Measurements from ENCODE around the gene SFXN2.
A peak's percentile ranks its signal among the peaks of the same experiment; 100 is the strongest.
"Not testable (repeated sequence)": the region's sequence is repeated elsewhere in the genome, so short reads cannot be mapped to it uniquely, and the experiment has no call there.

Gene SFXN2

DNA sequence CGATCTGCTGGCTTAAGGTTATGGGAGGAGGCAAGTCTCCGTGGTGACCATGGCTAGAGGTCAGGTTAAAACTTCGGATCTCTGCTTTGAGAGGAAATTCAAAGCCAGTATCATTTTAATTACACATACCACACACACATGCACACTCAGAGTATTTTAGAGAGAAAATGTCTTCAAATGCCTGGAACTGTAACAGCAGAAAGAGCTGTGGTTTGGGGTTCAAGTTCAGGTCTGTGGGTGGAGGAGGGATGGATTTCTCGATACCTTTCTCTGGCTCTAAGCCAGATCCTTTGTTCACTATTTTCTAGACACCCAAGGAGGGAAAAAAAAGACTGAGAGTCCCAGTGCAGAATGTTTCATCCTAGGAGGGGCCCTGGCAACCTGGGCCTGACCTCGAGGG is 32.7 kb upstream of the SFXN2 start:
- DNase-seq = no peak

DNA sequence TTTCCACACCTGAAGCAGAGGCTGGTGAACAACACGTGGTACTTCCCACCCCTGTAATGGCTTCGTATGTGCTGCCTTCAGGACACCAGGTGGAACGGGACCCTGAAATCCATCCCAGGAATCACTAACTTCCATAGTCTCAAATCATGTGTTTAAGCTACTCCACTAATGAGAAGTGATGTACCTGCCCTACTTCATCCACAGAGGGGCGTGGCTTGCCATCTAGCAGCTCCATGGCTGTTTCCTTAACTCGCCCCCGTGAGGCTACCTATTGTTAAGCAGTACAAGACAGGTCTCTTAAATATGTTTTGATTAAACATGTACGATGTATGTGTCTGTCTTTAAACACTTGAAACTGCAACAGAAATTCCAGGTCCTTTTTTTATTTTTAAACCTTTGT is 32.0 kb upstream of the SFXN2 start:
- DNase-seq = no peak

DNA sequence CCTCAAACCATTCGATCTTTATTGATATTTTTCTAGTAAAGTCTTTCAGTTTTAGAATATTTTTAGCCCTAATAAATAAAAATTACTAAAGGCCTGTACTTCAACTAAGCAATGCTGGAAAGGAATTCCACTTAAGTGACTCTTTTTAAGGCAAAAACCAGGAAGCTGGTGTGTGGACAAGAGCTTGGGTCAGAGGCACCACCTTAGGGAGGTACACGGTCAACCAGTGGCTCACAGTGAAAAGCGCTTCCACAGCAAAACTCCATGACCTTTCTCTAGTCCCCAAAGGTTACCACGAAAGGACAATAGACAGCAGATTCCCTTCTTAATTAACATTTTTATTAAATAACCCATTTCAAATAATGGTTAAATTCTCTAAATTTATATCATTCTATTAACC is 31.5 kb upstream of the SFXN2 start:
- DNase-seq = no peak

DNA sequence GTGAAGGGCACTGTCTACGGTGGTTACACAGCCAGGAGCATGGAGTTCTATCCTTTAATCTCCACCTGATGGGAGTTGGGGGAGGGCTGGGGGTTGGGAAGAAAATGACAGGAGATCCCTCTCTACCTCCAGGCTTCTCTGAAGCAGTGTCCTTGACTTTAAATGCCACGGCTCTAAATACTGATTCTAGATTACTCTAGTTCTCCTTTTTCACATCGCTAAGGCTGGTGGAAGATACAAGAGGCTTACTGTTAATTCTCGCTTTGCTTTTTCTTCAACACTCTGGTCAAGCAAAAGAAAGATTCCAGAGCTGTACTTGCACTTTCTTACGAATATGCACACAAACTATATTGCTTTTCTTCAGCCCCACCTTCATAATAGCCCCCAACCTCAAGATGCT is 30.7 kb upstream of the SFXN2 start:
- no peak for DNase-seq

DNA sequence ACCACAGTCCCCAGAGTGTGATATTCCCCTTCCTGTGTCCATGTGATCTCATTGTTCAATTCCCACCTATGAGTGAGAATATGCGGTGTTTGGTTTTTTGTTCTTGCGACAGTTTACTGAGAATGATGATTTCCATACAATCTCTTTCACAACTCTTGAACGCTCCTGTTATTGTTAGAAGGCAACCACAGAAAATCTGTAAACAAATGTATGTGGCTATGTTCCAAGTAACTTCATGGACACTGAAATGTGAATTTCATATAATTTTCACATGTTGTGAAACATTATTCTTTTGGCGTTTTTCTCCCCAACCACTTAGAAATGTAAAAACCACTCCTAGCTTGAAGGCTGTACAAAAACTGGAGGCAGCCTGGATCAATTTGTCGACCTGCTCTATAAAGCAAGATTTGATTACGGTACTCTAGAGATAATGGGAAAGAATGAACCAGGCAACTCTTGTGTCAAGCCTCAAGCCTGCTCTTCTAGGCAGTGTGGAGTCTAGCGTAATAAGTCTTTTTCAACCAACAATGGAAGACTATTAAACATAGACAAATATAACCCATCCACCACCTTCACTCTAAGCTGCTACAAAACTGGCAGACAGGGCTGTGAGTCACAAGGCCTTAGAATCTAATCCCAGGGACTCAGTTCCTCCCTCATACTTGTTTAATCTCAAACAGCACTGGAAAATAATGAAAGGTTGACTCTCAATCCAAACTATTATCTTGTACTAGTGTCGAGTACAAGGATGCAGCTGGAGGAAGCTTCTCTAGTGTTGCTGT is 23.0 kb upstream of the SFXN2 start:
- no peak for DNase-seq

DNA sequence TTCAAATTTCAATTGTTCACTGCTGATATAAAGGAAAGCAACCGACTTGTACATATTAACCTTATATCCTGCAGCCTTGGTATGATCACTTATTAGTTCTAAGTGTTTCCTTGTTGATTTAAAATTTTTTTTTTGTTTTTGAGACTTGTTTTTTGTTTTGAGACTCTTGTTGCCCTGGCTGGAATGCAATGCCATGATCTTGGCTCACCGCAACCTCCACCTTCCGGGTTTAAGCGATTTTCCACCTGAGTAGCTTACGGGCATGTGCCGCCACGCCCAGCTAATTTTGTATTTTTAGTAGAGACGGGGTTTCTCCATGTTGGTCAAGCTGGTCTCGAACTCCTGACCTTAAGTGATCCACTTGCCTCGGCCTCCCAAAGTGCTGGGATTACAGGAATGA is 19.0 kb upstream of the SFXN2 start:
- not testable (repeated sequence) for DNase-seq

DNA sequence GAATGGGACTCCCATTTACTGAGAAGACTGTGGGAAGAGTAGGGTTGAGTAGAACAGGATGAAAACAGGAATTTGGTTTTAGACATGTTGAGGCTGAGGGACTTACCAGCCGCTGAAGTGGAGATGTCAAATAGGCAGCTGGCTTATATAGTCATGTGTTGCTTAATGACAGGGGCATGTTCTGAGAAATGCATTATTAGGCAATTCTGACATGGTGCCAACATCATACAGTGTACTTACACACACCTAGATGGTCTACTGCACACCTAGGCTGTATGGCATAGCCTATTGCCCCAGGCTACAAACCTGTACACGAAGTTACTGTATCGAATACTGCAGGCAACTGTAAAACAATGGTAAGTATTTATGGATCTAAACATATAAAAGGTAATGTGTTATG is 17.7 kb upstream of the SFXN2 start:
- no peak for DNase-seq

DNA sequence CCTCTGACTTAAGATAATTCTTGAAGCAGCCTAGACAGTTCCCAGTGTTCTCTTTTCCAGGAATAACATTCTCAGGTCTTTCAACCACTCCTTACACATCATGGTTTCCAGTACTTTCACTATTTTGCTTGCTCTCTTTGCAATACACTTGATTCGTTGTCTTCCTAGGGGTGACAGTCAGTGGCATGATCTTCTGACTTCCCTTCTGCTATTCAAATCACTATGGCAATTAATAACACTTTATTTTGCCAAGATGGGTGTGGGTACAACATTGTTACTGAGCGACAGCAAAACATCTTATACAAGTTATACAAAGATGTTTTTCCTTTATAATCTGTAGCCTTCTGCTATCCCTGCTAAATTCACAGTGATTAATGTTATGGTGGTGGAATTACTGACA is 15.5 kb upstream of the SFXN2 start:
- no peak for DNase-seq

DNA sequence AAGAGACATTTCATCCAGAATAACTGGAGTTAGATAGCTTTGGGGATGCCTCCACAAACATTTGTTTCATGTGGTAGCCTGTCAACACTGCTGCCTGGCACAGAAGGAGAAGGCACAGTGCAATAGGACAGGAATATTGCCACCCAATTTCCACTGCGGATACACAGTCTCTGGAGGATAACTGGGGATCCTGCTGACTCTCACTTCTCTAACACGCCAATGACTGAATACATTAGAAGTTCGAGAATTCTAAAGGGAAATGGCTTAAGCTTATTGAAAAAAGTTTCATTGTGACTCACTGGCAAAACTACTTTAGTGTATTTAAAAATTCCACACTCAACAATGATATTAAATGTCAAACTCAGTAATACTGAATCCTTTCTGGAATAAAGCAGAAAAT is 13.2 kb upstream of the SFXN2 start:
- DNase-seq = no peak

DNA sequence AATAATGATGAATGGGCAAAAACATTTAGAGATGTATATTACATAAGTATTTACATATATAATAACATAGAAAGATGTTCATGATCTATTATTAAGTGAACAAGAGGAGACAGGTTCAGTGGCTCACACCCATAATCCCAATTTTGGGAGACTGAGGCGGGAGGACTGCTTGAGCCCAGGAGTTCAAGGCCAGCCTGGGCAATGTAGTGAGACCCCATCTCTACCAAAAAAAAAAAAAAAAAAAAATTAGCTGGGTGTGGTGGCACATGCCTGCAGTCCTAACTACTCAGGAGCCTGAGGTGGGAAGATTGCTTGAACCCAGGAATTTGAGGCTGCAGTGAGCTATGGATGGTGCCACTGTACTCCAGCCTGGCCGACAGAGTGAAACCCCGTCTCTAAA is 12.6 kb upstream of the SFXN2 start:
- DNase-seq = no peak

DNA sequence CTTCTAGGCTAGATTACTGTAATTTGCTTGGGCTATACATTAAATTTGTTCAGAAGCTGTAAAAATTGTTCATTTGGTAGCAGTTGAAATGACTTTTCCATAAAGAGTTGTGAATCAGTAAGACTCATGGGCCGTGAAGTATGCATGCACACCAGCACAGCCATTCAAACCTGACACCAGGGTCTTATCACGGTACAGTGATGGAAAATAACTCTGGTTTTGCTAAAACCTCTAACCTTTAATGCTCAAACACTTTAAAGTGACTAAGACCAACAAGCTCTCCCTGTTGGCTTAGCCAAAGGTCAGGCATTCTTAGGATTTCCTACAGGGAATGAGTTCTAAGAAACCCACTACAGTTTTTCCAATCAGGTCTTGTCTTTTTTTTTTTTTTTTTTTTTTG is 11.7 kb upstream of the SFXN2 start:
- no peak for DNase-seq

DNA sequence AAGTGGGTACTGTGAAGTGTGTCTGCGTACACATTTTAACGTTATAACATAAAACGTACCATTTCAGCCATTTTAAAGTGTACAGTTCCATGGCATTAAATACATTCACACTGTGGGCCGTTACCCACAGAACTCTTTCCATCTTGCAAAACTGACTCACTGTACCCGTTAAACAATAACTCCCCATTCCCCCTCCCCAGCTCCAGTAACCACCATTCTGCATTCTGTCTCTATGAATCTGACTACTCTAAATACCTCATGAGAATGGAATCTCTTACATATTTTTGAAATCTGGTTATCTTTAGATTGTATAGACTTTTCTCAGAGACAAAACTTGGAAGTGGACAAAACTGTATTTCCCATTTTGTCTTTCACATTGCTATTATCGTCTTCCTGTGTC is 9.5 kb upstream of the SFXN2 start:
- no peak for DNase-seq

DNA sequence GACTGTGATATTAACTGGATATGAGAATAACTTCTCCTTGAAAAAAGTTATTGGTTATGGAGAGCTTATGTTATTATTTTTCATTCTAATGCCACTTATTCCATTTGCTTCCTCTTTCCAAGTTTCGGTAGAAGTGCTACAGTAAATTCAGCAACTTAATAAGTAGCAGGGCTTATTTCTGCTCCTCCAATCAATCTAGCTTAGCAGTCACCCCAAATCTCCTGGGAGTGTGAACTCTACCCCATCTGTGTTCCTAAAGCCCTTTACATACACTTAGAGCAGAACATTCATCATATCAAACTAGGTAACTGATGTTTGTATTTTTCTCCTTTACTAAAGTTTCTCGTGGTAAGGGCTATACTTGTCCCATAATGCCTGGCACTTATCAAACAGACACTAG is 8.9 kb upstream of the SFXN2 start:
- no peak for DNase-seq

DNA sequence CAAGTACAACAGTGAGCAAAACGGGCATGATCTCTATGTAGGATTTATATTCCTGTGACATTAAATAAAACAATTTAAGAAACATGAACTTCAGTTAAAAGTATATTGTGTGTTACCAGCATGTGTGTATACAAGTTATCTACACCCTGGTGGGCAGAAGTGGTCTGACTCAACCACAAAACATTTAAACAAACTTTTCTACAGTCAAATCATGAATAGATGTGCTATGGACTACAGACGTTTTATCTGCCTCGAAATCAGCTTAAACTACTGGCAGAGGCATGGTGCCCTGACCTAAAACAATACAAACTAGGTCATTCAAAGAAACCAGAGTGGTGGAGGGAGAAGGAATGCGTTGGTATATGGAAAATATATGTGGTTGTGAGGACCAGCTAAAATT is 3.8 kb upstream of the SFXN2 start:
- DNase-seq = peak in 1 of 5 donors; percentile 48

DNA sequence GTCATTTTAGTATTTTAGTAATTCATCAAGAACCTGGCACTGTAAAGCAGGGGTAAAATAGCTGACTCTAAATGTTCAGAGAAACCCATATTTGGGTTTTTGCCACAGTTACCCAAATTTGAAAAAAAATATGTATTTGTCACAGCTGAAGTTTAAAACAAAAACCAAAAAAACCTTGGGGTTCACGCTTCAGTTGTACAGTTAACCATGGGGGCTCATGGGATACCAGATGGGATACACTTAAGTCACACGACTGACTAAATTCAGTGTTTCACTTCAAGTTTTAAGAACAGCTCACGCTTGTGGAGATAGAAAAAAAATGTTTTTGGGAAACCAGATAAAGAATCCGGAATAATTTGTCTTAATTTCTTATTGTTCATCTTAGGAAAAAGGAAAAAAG is 2.3 kb upstream of the SFXN2 start:
- no peak for DNase-seq

DNA sequence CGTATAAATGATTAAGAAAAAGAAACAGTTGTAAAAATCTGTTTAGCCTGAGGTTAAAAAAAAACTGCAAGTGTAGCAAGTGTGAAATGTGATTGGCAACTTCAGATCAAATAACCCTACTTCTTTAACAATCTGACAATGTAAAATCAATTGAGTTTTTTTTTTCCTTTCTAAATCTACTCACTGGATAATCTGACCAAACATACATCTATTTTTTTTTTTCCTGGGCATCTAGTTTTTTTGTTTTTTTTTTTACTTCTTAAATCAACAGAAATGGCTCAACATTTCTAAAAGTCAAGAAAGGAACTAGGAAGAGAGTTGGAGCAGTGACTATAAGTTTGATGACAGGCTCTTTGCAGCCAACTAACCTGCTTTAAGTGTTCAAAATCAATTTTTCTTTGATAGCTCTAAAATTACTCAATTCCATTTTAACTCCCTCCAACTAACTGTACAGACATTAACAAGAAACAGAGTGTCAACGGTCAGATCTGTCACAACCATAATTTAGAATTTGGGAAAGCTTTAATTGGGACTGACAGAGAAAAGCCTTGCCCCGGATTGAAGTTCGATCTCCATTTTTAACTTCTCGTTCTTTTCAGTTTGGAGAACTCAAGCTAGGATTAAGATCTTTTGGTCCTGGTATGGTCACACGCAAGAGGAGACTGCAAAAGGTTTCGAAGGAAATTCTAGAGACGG is 1.4 kb upstream of the SFXN2 start:
- no peak for DNase-seq

DNA sequence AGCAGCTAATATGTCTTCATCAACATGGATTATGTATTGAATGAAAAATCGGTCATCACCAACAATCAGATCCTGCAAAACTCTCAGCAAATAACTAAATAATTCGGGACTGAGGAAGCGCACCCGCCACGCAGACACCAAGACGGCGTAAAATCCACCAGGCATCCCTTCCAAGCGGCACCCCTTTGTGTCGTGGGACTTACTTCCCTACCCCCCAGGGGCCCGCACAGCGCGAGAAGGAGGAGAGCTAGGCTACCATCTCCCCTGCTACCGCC is 960 bp upstream of the SFXN2 start:
- DNase-seq = no peak

DNA sequence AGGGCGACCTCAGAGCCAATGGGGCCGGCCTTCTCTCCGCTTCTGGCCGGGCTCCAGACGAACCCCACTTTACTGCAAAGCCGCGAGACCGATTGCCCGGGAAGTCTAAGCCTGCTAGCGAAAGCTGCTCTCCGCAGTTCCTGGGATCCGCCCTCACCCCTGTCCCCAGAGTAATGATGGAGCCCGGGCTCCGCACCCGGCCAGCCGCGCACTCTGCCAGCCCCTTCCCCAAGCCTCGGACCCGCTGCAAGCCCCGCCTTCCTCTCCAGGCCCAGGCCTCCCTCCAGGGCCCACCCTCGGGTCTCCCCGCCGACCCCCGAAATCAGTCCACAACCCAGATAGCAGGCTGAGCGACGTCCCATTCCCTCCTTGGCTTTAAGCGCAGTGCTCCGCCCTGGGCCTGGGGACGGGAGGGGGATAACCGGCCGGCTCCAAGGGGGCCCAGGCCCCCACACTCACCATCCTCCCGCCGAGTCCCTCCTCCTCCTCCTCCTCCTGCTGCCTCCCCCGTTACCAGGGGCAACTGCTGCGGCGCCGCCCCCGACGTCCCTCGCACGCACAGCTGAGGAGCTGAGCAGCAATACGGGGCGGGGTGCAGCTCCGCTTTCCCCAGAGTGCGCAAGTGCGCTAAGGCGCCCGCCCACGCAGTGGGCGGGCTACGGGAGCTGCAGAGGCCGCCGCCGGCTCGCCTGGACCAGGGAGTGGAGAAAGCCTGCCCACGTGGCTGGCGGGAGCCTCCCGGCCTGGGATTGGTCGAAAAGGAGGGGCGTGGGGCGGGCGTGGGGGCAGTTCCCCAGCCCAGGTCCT is 419 bp upstream of the SFXN2 start, which contains the start of gene ARL3:
Gene ARL3, minus strand, starts transcription at position 584 of the 807 bp plus-strand sequence. Its CDS starts 122 bp downstream, at position 462.
- DNase-seq = peak; percentile 85 to 98 (median 88)

DNA sequence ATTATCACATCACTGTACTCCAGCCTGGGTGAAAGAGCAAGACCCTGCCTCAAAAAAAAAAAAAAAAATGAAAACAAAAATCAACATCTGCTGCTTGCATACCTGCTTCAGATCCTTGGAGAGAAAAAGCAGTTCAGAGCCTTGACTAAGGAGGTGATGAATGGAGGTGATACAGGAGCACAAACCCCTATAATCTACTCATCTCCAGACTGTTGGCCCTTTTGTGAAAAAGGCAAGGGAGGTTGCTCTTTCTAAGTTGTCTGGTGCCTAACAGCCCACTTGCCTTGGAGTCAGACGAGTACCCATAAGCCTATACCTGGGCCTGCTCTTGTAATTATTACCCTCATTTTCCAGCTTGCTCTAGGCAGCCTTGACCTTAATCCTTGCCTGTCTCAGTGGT is 1.4 kb downstream of the SFXN2 start:
- no peak for DNase-seq

DNA sequence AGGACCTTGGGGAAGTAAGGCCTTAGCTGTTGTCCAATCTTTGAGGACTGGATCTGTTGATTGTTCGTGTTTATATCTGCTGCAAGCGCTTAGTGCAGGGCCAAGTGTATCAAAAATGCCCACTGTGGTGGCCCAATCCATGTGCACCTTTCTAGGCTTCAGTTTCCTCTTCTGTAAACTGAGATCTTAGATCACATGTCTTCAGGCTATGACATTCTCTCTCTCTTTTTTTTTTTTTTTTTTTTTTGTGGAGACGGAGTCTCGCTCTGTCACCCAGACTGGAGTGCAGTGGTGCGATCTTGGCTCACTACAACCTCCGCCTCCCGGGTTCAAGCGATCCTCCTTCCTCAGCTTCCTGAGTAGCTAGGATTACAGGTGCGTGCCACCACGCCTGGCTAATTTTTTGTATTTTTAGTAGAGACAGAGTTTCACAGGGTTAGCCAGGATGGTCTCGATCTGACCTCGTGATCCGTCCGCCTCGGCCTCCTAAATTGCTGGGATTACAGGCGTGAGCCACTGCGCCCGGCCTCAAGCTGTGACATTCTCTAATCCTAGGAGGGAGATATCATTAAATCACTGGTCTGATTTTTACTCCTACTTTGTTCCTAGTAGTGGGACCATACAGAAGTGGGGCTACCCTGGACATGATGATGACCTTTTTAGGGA is 2.6 kb downstream of the SFXN2 start:
- not testable (repeated sequence) for DNase-seq

DNA sequence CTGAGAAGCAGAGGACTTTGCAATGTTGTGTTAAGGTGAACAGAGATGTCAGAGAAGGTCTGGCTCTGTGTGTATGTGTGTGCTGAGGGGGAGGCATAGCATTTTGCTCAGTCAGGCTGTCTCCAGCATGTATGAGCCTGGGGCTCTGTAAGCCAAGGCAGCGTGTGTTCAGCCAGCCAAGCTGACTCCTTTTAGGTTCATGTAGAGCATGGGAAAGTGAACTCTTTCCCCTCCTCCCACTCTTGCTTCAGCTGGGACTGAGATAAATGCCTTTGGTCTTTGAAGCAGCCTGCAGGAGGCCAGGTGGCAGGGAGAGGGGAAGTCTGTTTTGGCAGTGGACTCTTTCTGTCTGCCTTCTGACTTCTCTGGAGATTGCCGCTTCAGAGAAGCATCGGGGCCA is 3.8 kb downstream of the SFXN2 start:
- no peak for DNase-seq

DNA sequence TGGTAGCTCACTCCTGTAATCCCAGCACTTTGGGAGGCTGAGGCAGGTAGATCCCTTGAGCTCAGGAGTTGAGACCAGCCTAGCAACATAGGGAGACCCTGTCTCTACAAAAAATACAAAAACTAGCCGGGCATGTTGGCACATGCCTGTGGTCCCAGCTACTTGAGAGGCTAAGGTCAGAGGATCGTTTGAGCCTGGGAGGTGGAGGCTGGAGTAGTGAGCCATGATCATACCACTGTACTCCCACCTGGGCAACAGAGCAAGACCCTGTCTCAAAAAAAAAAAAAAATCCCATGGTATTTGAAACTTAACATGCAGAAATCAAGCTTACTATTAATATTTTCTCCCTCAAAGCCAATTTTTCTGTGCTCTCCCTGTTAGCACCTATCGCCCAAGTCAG is 5.9 kb downstream of the SFXN2 start:
- no peak for DNase-seq

DNA sequence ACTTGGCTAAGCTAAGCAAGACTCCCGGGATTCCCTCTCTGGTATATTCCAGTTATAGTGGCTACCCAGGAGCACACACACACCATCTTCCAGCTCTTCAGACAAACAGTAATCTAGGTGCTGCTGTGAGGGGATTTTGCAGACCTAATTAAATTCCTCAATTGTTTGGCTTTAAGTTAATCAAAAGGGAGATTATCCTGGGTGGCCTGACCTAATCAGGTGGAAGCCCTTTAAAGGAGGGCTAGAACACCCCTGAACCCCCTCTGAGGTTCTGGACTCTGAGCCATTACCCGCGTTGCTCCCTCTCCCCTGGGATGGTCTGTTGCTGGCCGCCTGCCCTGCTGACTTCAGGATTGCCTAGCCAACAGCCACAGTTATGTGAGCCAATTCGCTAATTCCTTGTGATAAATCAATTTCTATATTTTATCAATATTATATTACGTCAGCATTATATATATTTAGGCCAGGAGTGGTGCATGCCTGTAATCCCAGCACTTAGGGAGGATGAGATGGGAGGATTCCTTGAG is 6.4 kb downstream of the SFXN2 start:
- no peak for DNase-seq

Data from T-helper 1 cell (primary cell).